HFF-Myc (cell line): ENCODE measurements around the gene SEMA3E.

Experiments
- DNase-seq: peaks from one replicate; pipeline ENCODE4 v3.0.0-alpha.2; 2011; ENCODE audit warnings: low read depth; ENCODE audit errors: extremely low read depth
- H3K4me3 ChIP-seq: replicated peaks from 2 replicates; pipeline ENCODE4 v1.5.1; 2011; ENCODE audit warnings: low read depth, mild to moderate bottlenecking, control low read depth, low read length
- CTCF ChIP-seq: IDR thresholded peaks from 2 replicates; pipeline ENCODE4 v1.5.1; 2012; ENCODE audit warnings: mild to moderate bottlenecking, low read depth, low read length, control low read depth; ENCODE audit errors: missing control alignments

The SEMA3E gene

GRCh38 chr7:83484826-83485225 is 164.1 kb downstream of the SEMA3E start:
- no peak for DNase-seq
- no peak overlapping the region for H3K4me3 ChIP-seq
- TF ChIP-seq CTCF = no peak

- no peak overlapping the region for H3K4me3 ChIP-seq
- DNase-seq = no peak
- TF ChIP-seq CTCF = no peak
Measured at GRCh38 chr7:83484266-83484665, 164.7 kb downstream of the SEMA3E start.

- no peak for TF ChIP-seq CTCF
- no peak overlapping the region for H3K4me3 ChIP-seq
- DNase-seq = no peak
Measured at GRCh38 chr7:83478616-83479015, 170.3 kb downstream of the SEMA3E start.

- DNase-seq = no peak
Measured at GRCh38 chr7:83476511-83477050, 172.4 kb downstream of the SEMA3E start.

GRCh38 chr7:83475420-83475819 is 173.5 kb downstream of the SEMA3E start:
- no peak overlapping the region for H3K4me3 ChIP-seq
- TF ChIP-seq CTCF = no peak
- DNase-seq = no peak

More at GRCh38 chr7:83476511-83477050, 172.4 kb downstream of the SEMA3E start:
- TF ChIP-seq CTCF = no peak
- no peak overlapping the region for H3K4me3 ChIP-seq

- no peak for DNase-seq
- H3K4me3 ChIP-seq = no peak overlapping the region
- no peak for TF ChIP-seq CTCF
Measured at GRCh38 chr7:83472376-83472775, 176.6 kb downstream of the SEMA3E start.

GRCh38 chr7:83469491-83469890 is 179.4 kb downstream of the SEMA3E start:
- H3K4me3 ChIP-seq = no peak overlapping the region
- TF ChIP-seq CTCF = no peak
- DNase-seq = no peak
